GM06990 (cell line): Measurements from ENCODE around the gene KL.

Source experiments
- DNase-seq: peaks from one replicate; pipeline ENCODE4 v3.0.0-alpha.2; 2011; ENCODE audit not compliant: insufficient read length; ENCODE audit errors: extremely low read depth
- H3K27me3 ChIP-seq: replicated peaks from 2 replicates; pipeline ENCODE4 v1.6.0; 2011; ENCODE audit warnings: low read length; ENCODE audit not compliant: control insufficient read depth, insufficient read depth
- H3K36me3 ChIP-seq: 2 replicates; pipeline ENCODE4 v1.5.1; 2011; ENCODE audit warnings: low read length; ENCODE audit not compliant: control insufficient read depth, insufficient read depth
- H3K4me3 ChIP-seq: replicated peaks from 2 replicates; pipeline ENCODE4 v1.5.1; 2011; ENCODE audit warnings: low read depth, mild to moderate bottlenecking, control low read depth, low read length
- CTCF ChIP-seq: IDR thresholded peaks from 2 replicates; pipeline ENCODE4 v1.5.1; 2011; ENCODE audit warnings: low read length, control low read depth, mild to moderate bottlenecking, inconsistent platforms; ENCODE audit not compliant: insufficient read depth, poor library complexity, severe bottlenecking

KL gene

GRCh38 chr13:33014291-33014690 is 1.9 kb upstream of the KL start:
- Histone ChIP-seq H3K27me3 (peaks cover 3% of the 10 kb centered on the region), H3K36me3 (no peaks in the 10 kb centered on the region), H3K4me3 (no peak overlapping the region)
- TF ChIP-seq CTCF, result no peak
- no peak for DNase-seq

- DNase-seq, result no peak
- peaks cover 3% of the 10 kb centered on the region for H3K27me3 ChIP-seq
- no peak for TF ChIP-seq CTCF
- no peaks in the 10 kb centered on the region for H3K36me3 ChIP-seq
- H3K4me3 ChIP-seq, result no peak overlapping the region
Observed at GRCh38 chr13:33015241-33015668, 968 bp upstream of the KL start.

GRCh38 chr13:33015791-33016323 is 366 bp upstream of the KL start:
- DNase-seq, result peak; percentile 37
- peaks cover 3% of the 10 kb centered on the region for H3K27me3 ChIP-seq
- H3K36me3 ChIP-seq, result no peaks in the 10 kb centered on the region
- no peak for TF ChIP-seq CTCF
- peak overlapping the region; percentile 36 for H3K4me3 ChIP-seq

- Histone ChIP-seq H3K27me3 (peaks cover 3% of the 10 kb centered on the region), H3K36me3 (no peaks in the 10 kb centered on the region), H3K4me3 (peak overlapping the region; percentile 51)
- DNase-seq, result peak; percentile 52
- peak; percentile 73 for TF ChIP-seq CTCF
Observed at GRCh38 chr13:33017323-33017929, 1.2 kb downstream of the KL start.

- Histone ChIP-seq H3K27me3 (peaks cover 3% of the 10 kb centered on the region), H3K36me3 (no peaks in the 10 kb centered on the region), H3K4me3 (no peak overlapping the region)
- no peak for DNase-seq
- TF ChIP-seq CTCF, result no peak
Observed at GRCh38 chr13:33018886-33019285, 2.7 kb downstream of the KL start.
